ENCODE results near the gene IFIT2.
"Not testable (repeated sequence)": the region's sequence is repeated elsewhere in the genome, so short reads cannot be mapped to it uniquely, and the experiment has no call there.

- not testable (repeated sequence) for TF ChIP-seq POLR2A, POLR2AphosphoS5, CTCF, EP300 (IDR thresholded peaks at IDR 0.05)
Observed at GRCh38 chr10:89284711-89285110, 17.1 kb upstream of the IFIT2 start.
